HG03575 (cell line): ENCODE measurements around the gene CPA2.
"Not testable (repeated sequence)": the region's sequence is repeated elsewhere in the genome, so short reads cannot be mapped to it uniquely, and the experiment has no call there.

ENCODE experiments used
- ATAC-seq: cut with Tn5 transposase; IDR thresholded peaks from one replicate; pipeline ENCODE4 v1.9.1; 2021; ENCODE audit not compliant: unreplicated experiment, insufficient number of reproducible peaks, low FRiP score; ENCODE audit errors: extremely low read depth

Gene CPA2

DNA sequence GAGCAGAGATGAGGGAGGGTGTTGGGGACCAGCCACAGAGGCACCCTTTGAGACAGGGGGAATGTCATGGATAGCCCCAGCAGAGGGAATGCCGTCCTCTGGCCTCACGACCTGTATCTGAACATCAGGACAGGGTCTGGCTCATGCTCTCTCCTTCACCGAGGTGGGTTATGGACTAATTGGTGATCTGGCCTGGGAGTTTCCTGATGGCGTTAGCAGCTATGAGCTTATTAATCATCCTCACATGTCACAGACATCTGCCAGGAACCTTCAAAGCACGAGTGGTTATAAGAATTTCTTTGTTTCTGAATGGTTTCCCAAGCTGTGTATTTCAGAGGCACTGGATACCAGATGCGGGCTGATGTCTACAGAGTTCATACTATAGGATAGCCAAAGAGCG lies 33.2 kb downstream of the CPA2 start:
- ATAC-seq = no peak

DNA sequence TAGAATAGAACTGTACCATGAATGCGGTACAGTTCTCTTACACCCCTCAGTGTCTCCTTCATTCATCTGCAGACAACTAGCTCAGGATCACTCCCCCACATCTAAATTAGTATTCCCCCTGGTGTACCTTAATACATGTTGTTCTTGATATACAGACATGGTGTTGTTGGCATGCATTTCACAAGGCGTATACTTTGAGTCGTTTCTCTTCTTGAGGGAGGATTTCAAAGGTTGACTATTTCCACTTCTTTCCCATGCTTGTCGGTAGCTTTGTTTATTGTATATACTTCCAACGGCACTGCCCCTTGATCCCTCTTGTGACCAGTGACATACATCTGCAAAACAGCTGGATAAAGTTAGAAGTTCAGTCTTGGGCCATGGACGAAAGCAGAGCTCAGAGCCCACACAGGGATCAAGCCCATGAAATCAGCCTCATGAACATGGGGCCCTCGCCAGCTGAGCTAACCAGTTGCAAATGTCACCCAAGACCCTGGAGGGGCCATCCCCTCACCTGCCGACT lies 34.9 kb downstream of the CPA2 start:
- ATAC-seq = no peak

DNA sequence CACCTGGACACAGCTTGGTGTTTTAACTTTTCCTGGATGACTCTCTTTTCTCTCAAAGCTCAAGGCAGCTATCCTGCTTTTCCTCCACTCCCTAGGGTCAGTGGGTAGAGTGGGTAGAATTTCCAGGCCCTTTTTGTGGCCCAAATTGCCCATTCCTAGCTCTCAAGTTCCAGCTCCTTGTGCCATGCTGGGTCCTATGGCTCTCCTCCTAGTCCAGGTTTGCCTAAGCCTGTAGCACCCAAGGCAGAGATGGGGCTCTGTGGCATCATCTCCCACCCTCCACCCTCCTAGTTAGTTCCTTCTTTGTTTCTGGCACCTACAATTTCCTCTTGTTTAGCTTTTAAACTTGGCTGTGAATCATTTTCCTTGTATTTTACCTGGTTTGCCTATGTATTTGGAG lies 36.0 kb downstream of the CPA2 start:
- no peak for ATAC-seq

DNA sequence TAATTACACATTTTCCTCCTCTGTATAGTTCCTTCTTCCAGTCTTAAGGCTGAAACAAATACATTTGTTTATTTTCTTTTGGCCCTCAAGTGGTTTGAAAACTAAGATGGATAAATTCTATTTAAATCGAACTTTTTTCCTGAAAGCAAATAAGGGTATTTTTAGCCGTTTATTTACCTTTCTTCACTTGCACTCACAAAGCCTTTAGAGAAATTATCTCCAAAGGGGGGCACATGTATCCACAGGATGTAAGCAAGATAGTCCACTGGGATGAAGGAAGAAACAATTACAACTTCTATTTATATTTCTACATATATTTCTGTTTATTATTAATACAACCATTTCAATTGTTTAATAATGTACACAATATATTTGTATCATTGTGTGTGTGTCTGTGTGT lies 36.5 kb downstream of the CPA2 start:
- no peak for ATAC-seq

DNA sequence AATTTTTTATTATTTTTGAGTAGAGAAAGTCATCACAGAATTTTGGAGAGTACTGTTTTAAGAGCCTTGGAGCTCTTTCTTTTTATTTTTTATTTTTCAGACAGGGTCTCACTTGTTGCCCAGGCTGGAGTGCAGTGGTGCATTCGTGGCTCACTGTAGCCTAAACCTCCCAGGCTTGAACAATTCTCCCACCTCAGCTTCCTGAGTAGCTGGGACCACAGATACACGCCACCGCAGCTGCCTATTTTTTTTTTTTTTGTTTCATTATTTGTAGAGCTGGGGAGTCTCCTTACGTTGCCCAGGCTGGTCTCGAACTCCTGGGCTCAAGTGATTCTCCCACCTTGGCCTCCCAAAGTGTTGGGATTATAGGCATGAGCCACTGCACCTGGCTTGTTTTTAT lies 36.9 kb downstream of the CPA2 start:
- ATAC-seq = no peak

DNA sequence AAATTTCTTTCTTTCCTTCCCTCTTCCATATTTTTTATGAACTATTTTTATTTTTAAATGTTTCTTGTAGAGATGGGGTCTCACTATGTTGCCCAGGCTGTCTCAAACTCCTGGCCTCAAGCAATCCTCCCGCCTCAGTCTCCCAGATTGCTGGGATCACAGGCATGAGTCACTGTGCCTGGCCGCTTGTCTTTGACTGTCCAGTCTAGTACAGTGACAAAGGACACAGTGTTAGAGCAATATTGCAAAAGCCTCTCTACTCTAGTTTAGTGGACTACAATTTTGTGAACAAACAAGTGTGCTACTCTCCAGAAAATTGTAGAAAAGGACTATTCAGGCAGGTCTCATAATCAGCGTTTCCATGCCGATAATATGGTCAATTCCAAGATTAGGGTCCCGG lies 37.3 kb downstream of the CPA2 start:
- no peak for ATAC-seq

DNA sequence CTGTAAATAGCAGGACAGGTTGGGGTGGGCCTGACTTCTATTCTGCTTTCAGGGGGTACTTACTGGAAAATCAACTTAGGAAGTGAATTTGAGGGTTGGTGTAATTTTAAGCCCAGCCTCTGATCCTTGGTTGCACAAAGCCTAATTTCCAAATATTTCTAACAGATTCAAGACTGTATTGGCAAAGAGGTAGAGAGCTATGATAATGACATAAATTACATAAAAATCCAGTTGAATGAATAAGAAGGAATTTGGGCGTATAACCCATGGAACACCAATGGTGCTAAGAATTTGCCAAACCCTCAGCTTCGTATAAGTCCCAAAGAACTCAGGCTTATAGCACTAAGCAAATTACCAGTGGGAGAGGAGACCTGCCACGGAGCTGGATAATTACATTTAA lies 38.2 kb downstream of the CPA2 start:
- ATAC-seq = no peak

DNA sequence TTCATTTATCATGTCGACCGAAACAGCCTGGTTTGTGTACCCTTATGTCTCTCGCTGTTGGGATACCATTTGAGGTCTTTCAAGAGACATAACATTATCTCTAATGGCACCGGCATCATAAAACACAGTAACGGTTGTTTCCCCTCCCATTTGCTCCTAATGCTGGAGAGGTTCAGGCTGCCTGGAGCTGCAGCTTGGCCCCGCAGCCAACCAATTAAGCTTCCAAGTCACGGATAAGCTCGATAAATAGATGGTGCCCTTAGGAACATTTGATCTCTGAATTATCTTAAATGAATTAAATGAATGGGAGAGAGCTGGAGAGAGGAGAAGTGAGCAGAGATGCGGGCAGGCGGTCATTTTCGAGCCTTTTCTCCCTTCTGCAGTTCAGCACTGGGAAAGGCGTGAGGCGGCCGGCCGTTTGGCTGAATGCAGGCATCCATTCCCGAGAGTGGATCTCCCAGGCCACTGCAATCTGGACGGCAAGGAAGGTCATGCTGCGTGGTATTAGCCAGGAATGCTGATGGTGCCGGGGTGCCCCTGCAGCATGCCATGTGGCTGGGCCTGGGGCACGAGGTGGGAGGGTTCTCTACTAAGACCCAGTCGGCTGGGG lies 38.9 kb downstream of the CPA2 start:
- ATAC-seq = no peak

DNA sequence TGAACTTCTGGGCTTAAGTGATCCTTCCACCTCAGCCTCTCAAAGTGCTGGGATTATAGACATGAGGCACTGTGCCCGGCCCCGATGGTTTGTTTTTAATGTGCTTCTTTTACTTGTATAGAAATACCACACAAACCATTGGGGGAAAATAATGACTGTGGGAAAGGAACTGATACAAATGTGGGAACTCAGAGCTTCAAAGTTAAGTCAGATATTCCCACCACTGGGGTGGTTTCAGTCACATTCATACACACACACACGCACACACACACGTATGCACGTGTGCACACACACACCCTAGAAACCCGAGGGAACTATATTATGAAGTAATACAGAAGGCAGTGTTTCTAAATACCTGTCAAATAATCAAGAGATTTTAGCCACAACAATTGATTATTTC lies 43.3 kb downstream of the CPA2 start:
- no peak for ATAC-seq

DNA sequence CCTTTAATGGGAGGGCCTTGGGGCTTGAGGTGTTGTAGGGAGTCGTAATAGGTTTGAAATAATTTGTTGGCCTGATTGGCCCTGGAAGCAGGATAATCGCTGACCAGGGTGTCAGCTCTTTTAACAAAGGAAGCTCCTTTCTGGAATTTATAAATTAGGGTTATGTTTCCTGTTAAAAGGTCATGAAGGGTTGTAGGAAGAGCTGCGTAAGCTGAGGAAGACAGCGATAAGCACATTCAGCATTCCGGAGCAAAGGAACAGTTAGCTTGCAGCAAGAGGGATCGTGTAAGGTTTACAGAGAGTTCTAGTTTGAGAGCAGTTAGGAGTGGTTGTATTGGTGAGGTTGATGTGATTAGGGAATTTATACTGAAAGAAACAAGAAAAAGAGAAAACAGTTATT lies 47.6 kb downstream of the CPA2 start:
- no peak for ATAC-seq

DNA sequence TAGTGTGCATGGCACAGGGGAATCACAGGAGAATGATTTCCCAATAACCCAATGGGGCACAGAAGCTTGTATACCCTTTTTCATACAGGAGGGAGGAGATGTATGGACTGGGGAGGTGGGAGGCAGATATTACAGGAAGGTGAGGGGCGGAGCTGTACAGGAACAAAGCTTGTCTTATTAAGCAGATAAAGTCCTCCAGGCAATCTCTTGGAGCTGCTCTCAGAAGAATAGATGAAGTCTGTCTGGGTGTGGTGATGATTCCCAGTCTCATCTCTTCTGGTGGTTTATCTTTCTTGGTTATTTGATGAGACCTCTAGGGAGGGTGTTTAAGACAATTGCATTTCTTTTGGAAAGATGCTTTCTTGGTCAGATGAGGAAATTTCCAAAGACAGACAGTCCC lies 52.9 kb downstream of the CPA2 start:
- ATAC-seq = no peak

DNA sequence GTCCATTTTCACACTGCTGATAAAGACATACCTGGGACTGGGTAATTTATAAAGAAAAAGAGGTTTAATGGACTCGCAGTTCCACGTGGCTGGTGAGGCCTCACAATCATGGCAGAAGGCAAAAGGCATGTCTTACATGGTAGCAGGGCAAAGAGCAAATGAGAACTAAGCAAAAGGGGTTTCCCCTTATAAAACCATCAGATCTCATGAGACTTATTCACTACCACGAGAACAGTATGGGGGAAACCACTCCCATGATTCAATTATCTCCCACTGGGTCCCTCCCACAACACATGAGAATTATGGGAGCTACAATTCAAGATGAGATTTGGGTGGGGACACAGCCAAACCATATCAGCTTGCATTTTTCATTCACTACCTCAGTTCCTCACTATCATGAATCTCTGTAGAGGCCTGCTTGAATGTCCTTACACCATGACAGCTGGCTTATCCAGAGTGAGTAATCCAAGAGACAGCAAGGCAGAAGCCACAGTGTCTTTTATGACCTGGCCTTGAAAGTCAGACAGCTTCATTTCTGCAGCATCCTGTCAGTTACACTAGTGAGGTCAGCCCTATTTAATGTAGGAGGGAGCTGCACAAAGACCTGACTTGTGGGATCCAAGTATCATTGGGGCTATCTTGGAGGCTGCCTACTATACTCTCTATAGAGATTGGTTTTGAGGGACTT lies 55.0 kb downstream of the CPA2 start:
- ATAC-seq = not testable (repeated sequence)

DNA sequence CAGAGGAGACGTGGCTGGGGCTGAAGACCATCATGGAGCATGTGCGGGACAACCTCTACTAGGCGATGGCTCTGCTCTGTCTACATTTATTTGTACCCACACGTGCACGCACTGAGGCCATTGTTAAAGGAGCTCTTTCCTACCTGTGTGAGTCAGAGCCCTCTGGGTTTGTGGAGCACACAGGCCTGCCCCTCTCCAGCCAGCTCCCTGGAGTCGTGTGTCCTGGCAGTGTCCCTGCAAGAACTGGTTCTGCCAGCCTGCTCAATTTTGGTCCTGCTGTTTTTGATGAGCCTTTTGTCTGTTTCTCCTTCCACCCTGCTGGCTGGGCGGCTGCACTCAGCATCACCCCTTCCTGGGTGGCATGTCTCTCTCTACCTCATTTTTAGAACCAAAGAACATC lies 56.0 kb downstream of the CPA2 start:
- ATAC-seq = no peak

DNA sequence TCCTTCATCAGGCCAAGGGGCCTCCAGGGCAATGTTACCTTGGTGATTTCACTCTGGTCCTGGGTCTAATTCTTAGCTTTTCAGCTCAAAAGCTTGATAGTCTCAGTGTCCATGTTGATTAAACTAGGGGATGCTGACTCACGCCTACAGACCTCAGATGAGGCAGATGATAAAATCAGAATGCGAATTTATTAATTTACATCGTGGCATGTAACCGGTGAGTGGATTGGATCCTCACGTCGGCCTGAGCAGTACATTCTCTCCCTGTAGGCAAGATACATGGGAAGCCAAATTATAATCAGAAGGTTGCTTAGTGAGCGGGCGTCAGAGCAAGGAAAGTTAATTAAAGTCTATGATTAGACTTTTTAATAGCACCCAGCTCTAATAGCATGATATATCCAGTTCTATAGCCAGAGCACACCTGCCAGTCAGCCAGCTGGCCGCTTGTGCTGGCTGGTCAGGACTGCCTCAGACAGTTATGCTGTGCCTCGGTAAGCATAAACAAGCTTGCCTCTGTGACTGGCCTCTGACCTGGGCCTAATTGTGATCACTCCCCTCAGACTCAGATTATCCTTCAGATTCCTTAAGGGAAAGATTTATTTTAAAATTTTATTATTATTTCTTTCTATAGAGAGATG lies 57.8 kb downstream of the CPA2 start:
- no peak for ATAC-seq

DNA sequence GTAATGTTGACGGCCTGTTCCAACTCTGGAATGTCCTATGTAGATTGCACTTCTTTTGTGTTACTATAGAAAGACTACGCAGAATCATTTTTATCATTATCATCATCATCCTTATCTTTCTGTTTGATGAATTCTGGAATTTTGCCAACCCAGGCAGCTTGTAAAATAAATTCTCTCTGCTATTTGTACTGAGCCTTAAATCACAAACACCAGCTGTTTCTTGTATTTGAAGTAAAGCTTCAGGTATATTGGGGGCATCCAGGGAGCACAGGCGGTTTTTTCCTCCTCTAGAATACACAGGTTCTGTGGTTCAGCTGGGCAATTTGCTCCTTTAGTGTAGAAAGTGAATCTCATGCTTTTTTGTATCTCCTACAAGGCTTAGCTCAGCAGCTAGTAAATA lies 63.0 kb downstream of the CPA2 start:
- no peak for ATAC-seq

DNA sequence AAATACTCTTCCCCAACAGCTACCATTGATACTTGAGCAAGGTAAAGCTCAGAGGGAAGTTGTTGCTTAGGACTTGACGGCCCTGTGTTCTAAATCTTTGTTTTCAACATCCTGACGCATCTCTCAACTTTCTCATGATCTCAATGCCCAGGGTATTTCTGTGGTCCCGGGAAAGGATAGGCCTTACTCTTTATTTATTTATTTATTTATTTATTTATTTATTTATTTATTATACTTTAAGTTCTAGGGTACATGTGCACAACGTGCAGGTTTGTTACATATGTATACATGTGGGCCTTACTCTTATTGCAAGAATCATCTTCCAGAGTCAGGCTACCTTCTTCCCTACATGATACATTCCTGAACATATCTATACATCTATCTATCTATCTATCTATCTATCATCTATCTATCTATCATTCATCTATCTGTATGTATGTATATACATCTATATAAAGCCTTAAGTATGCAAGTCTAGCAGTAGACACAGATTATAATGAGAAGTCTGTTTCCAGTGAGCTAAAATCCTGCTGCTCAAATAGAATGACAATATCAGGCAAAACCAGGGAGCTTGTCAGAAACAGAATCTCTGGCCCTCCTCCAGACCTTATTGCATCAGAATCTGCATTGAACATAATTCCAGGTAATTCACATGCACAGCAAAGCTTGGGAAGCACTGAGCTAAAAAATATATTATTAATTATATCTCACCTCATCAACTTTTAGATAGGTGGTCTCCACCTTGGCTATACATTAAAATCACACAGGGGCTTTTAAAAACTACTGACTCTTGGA lies 65.8 kb downstream of the CPA2 start:
- no peak for ATAC-seq

DNA sequence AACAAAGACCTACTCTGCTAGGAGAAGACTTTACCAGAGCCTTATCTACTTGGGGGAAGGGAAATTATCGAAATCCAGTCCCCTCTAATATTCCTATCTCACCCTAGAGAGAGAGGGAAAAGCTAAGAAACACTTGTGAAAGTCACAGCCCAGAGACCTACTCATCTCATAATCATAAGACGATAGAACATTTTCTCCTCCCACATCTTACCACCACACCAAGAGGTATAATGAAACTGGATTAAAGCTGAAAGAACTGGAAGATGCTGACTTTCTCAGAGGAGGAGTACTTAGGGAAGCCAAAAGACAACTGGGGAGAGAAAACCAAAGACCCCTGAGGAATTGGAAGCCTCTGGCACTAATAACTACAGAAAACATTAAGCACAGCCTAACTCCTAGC lies 67.2 kb downstream of the CPA2 start:
- ATAC-seq = no peak

DNA sequence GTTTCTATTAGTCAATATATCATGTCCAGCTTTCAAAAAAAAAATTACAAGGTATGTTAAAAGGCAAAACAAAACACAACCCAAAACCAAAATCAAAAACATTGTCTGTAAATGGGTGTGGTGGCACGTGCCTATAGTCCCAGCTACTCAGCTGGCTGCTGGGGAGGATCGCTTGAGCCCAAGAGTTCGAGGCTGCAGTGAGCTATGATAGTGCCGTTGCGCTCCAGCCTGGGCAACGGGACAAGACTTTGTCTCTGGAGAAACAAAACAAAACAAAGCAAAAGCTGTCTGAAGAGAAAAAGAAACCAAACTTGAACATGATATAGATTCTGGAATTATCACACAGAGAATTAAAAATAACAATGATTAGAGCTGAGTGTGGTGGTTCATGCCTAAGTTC lies 67.6 kb downstream of the CPA2 start:
- ATAC-seq = no peak

DNA sequence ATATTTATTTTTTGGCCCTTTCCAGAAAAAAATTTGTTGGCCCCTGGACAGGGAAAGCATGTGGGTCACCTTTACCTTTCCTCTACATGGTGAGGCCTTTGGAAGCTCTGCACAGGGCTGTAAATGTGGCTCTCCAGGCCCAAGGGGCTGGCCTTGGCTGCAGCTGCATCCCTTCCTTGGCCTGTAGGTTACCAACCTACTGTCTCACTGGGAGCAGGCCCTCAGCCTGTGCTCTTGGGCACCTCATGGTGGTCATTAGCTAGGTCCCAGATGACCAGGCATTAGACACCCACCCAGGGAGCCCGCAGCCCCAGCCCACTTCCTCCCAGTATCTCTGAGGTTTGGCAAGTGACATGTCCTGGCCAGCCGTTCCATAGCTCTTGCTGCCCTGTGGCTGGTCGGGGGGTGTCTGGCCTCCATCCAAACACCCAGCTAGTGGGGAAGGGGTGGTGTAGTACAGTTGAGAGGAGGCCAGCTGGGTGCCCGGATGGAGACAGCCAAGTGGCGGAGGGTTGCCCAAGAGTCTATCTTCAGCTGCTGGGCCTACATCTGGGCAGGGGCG lies 70.8 kb downstream of the CPA2 start:
- no peak for ATAC-seq
